Kidney (tissue), 22 donors: Measurements from ENCODE around the gene FAM227B. TPM values are rescaled to one million over a fixed set of nuclear protein-coding genes. Genes with fewer than 3 reads are reported as not detected.
"Not testable (repeated sequence)": the region's sequence is repeated elsewhere in the genome, so short reads cannot be mapped to it uniquely, and the experiment has no call there.

Source experiments
- DNase-seq, 5 donors: peaks; one replicate each; pipeline ENCODE4 v3.0.0-alpha.2; 2013 to 2020
- FAIRE-seq: peaks from 2 replicates; lab custom pipeline; 2012; peaks lifted over from hg19 to GRCh38; lab: Jason Lieb, UNC
- H3K27ac ChIP-seq, 2 donors: one replicate each; pipeline ENCODE4 v1.7.0; 2013; ENCODE audit warnings: low read depth in 2 of 2, low read length in 2 of 2, inconsistent platforms in 1 of 2
- H3K27me3 ChIP-seq: one replicate; pipeline ENCODE4 v1.7.1; 2013; ENCODE audit warnings: low read length, inconsistent platforms; ENCODE audit not compliant: control insufficient read depth, insufficient read depth
- H3K36me3 ChIP-seq, 3 donors: one replicate each; pipeline versions ENCODE4 v1.7.0 to v1.7.1; 2013; ENCODE audit warnings: low read length in 3 of 3, control low read depth in 1 of 3, inconsistent platforms in 1 of 3; ENCODE audit not compliant: insufficient read depth in 3 of 3, control insufficient read depth in 2 of 3
- H3K4me1 ChIP-seq, 3 donors: one replicate each; pipeline versions ENCODE4 v1.7.0 to v1.7.1; 2013; ENCODE audit warnings: low read length in 3 of 3, inconsistent platforms in 1 of 3, low read depth in 1 of 3; ENCODE audit not compliant: control insufficient read depth in 2 of 3, insufficient read depth in 2 of 3
- H3K4me3 ChIP-seq, 3 donors: one replicate each; pipeline versions ENCODE4 v1.7.0 to v1.8.1; 2013; ENCODE audit warnings: low read length in 3 of 3, control low read depth in 1 of 3, inconsistent platforms in 1 of 3
- H3K9ac ChIP-seq, 3 donors: one replicate each; pipeline versions ENCODE4 v1.7.0 to v1.7.1; 2013; ENCODE audit warnings: low read length in 3 of 3, control low read depth in 1 of 3, inconsistent platforms in 1 of 3
- H3K9me3 ChIP-seq, 3 donors: one replicate each; pipeline versions ENCODE4 v1.7.0 to v1.7.1; 2013; ENCODE audit warnings: low read length in 3 of 3, control low read depth in 1 of 3, inconsistent platforms in 1 of 3; ENCODE audit not compliant: control insufficient read depth in 2 of 3, insufficient read depth in 1 of 3
- CTCF ChIP-seq: IDR thresholded peaks from 3 replicates; pipeline ENCODE4 v1.5.1; 2012; ENCODE audit warnings: mild to moderate bottlenecking, moderate library complexity, borderline replicate concordance; ENCODE audit not compliant: insufficient read depth; ENCODE audit errors: extremely low read depth
- intact Hi-C: fragments of 100-400 bp; cut with DNase I; formaldehyde crosslinking; loops from one replicate; pipeline ENCODE4 v1.11.1; 2022
- long read RNA-seq, 10 donors: library from polyadenylated mRNA in 1 of 10; unstranded in 1 of 10; transcript quantifications; one replicate each; pipeline ENCODE4 v2.0.0 and lab custom pipeline, GENCODE V29; 2021 to 2026
- polyA plus RNA-seq: library from polyadenylated mRNA; stranded (reverse); fragments of 350-450 nt; fragmentation: Illumina TruSeq; extraction: RNeasy Lipid Tissue Mini Kit (QIAGEN cat#74804); gene quantifications from one replicate; pipeline ENCODE4 v1.2.3, GENCODE V29; 2014; ENCODE audit warnings: low read depth, low replicate concordance; ENCODE audit not compliant: insufficient read depth
- total RNA-seq: library from RNA; stranded (reverse); fragmentation: NEBNext Ultra II Directional; extraction: Animal tissue kit (Norgen Biotek cat#: 25700); gene quantifications from one replicate; pipeline ENCODE4 v1.2.1, GENCODE V29; 2021
- donor health status: control.
- donor health status: control.
- donor health status: control.
- donor health status: control.
- donor health status: control.
- donor health status: DM: yes; HTN: yes; CAD: no.
- donor health status: Normal renal cell carcinoma (clear cell type).

FAM227B gene
- total RNA-seq (11.7 TPM), polyA plus RNA-seq (12.2 TPM)
- long read RNA-seq, donor 1, partial matches to known transcripts = 0 of 2 reads
- long read RNA-seq, donor 1, other reads (novel, unspliced or antisense) = 0 of 2 reads
- long read RNA-seq, donor 2 = 0 reads
- long read RNA-seq, donor 3, partial matches to known transcripts = 5 of 5 reads
- long read RNA-seq, donor 3, other reads (novel, unspliced or antisense) = 0 of 5 reads
- long read RNA-seq, donor 4, partial matches to known transcripts = 0 of 1 reads
- long read RNA-seq, donor 4, other reads (novel, unspliced or antisense) = 0 of 1 reads
- long read RNA-seq, donor 5 = 0 reads
- long read RNA-seq, donor 6, partial matches to known transcripts = 0 of 1 reads
- long read RNA-seq, donor 6, other reads (novel, unspliced or antisense) = 0 of 1 reads
- long read RNA-seq, donor 7, partial matches to known transcripts = 1 of 11 reads
- long read RNA-seq, donor 7, other reads (novel, unspliced or antisense) = 10 of 11 reads
- long read RNA-seq, donor 8, partial matches to known transcripts = 0 of 1 reads
- long read RNA-seq, donor 8, other reads (novel, unspliced or antisense) = 0 of 1 reads
- long read RNA-seq, donor 9 = 0 reads
- long read RNA-seq, donor 10, partial matches to known transcripts = 0 of 1 reads
- long read RNA-seq, donor 10, other reads (novel, unspliced or antisense) = 0 of 1 reads

GRCh38 chr15:49620658-49621368 lies at the start of gene FAM227B, which contains the start of gene DTWD1:
Gene FAM227B (minus strand): TSS chr15:49620818. CDS start chr15:49615171, 5,647 bp downstream.
Gene DTWD1 (plus strand): TSS chr15:49621048. CDS start chr15:49625168, 4,120 bp downstream.
- Histone ChIP-seq H3K27ac (peak within 1 kb of the TSS; percentile 89 to 98), H3K4me3 (peak within 1 kb of the TSS; percentile 89 to 97 (median 91)), H3K27me3 (no peaks in the 10 kb centered on the region), H3K36me3 (peaks cover 0 to 3% (median 0%) of the 10 kb centered on the region in 3 donors), H3K9me3 (peaks cover 0 to 4% (median 0%) of the 10 kb centered on the region in 3 donors), H3K9ac (peak within 1 kb of the TSS; percentile 87 to 94 (median 92)), H3K4me1 (peaks cover 0 to 10% (median 4%) of the 10 kb centered on the region in 3 donors)
- no peak for TF ChIP-seq CTCF
- DNase-seq (peak; percentile 98 to 99 (median 98)), FAIRE-seq (peak; percentile 50)
- intact Hi-C loops = no loop called here

- H3K27me3 ChIP-seq = no peaks in the 10 kb centered on the region
- H3K9me3 ChIP-seq = no peaks in the 10 kb centered on the region
- no peaks in the 10 kb centered on the region for H3K36me3 ChIP-seq
- no peak overlapping the region for H3K9ac ChIP-seq
- H3K27ac ChIP-seq = no peak overlapping the region
- no peaks in the 10 kb centered on the region for H3K4me1 ChIP-seq
- H3K4me3 ChIP-seq = no peak overlapping the region
- DNase-seq = no peak
- intact Hi-C loops = no loop called here
- TF ChIP-seq CTCF = no peak
- no peak for FAIRE-seq
These were observed 48.7 kb upstream of the FAM227B start for GRCh38 chr15:49669288-49669687.

- H3K4me1 ChIP-seq, FAIRE-seq, H3K9ac ChIP-seq, H3K9me3 ChIP-seq, H3K27ac ChIP-seq, intact Hi-C loops, H3K27me3 ChIP-seq, DNase-seq, H3K36me3 ChIP-seq, H3K4me3 ChIP-seq: not testable (repeated sequence)
These were observed 45.9 kb upstream of the FAM227B start for GRCh38 chr15:49666486-49666885.
